ENCODE measurements around the gene SAMD4B.

The SAMD4B gene

GRCh38 chr19:39410831-39411080, 68.5 kb downstream of the SAMD4B start:
- DNase-seq: no peak

- no peak for DNase-seq
Measured at GRCh38 chr19:39411081-39411831, 69.0 kb downstream of the SAMD4B start.

DNA sequence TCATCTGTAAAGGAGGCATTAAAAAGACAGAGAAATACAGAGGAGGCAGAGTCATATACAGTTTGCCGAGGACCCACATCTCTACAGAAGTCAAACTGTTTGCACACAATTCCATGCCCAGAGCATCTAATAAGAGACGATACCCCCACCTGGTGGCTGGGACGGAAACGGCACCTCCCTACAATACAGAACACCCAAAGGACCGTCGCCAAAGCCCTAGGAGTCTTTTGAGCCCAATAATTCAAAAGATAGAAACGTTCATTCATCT, 69.5 kb downstream of the SAMD4B start:
- no peak for DNase-seq

- DNase-seq: peak; percentile 100
Measured at GRCh38 chr19:39412100-39412866, 70.1 kb downstream of the SAMD4B start, which contains the start of gene PLEKHG2. PLEKHG2 (plus strand) TSS chr19:39412669; CDS start chr19:39414087, 1,418 bp downstream.

GRCh38 chr19:39412867-39413271, 70.6 kb downstream of the SAMD4B start:
- no peak for DNase-seq

- peak; percentile 71 for DNase-seq
Measured at GRCh38 chr19:39413272-39413910, 71.2 kb downstream of the SAMD4B start.

DNA sequence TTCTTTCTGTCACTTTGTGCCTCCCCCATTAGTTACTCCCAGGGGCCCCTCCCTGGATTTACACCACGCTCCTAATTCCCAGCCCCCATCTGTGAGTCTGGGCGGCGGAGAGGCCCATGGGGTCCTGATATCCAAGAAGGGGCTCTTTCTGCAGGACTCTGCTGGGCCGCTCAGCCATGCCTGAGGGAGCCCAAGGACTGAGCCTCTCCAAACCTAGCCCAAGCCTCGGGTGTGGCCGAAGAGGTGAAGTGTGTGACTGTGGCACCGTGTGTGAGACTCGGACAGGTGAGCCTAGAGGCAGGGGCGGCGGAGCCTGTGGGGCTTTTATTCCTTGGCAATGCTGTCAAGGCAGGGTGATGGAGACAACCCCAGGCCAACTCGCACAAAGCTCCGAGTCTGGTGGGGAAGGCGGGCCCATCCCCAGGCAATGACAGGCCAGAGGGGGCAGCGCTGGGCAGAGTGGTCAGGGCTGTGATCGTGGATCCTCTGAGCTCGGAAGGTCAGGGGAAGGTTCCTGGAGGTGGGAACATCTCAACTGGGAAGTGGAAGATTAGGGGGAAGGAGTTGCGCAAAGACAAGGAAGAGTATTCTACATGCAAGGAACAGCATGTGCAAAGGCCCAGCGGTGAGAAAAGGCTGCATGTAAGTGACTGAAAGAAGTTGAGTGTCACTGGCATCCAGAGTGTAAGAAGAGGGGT, 71.8 kb downstream of the SAMD4B start:
- DNase-seq: peak; percentile 73

- DNase-seq: no peak
Measured at GRCh38 chr19:39415111-39416046, 73.2 kb downstream of the SAMD4B start.

DNA sequence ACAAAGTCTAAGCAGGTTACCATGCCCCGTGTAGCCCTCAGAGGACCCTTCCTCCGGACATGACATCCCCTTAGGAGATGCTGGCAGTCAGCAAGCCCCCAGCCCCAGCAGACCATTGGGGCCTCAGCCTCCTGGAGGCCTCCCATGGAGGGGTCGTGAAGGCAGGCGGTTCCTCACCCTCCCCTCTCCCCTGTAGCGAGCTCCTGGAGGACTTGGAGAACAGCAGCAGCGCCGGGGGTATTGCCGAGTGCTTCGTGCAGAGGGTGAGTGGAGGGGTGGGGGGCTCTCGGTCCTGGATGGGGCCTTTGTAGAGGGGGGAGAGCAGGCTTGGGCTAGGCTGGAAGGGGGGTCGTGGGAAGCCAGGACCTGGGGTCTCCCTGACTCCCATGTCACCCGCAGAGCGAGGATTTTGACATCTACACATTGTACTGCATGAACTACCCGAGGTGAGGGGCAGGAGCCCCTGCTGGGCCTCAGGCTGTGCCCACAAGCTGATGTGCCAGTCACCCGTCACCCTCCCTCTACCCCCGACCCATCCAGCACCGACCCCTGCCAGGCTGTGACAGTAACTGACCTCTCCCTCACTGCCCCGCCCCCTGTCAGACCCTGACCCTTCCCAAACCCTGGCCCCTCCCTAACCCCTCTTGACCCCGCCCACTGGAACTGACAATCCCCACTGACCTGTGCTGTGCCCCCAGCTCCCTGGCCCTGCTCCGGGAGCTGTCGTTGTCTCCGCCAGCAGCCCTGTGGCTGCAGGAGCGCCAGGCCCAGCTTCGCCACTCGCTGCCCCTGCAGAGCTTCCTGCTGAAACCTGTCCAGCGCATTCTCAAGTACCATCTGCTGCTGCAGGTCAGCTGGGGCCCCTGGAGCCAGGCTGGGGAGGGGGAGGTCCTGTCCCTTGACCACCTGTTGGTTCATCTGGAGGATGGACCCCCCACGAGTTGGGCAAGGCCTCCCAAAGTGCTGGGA, 74.2 kb downstream of the SAMD4B start:
- no peak for DNase-seq

- no peak for DNase-seq
Measured at GRCh38 chr19:39417463-39418181, 75.4 kb downstream of the SAMD4B start.

DNA sequence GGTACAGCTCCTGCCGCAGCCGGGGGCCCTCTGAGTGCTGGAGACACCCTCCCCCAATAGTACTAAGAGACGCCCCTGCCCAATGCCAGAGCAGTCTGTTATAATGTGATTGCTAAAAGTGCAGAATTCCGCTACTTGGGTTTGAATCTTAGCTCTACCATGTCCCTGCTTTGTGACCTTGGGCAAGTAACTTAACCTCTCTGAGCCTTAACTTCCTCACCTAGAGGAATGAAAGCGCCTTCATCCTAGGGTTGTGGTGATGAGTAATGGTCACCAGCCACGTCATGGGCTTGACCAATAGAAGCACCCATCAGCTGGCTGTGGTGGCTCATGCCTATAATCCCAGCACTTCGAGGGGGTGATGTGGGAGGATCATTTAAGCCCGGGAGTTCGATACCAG, 76.8 kb downstream of the SAMD4B start:
- DNase-seq: no peak

GRCh38 chr19:39420769-39421168, 78.5 kb downstream of the SAMD4B start:
- DNase-seq: no peak

- no peak for DNase-seq
Measured at GRCh38 chr19:39422020-39422419, 79.8 kb downstream of the SAMD4B start.

- no peak for DNase-seq
Measured at GRCh38 chr19:39423258-39424086, 81.3 kb downstream of the SAMD4B start.

DNA sequence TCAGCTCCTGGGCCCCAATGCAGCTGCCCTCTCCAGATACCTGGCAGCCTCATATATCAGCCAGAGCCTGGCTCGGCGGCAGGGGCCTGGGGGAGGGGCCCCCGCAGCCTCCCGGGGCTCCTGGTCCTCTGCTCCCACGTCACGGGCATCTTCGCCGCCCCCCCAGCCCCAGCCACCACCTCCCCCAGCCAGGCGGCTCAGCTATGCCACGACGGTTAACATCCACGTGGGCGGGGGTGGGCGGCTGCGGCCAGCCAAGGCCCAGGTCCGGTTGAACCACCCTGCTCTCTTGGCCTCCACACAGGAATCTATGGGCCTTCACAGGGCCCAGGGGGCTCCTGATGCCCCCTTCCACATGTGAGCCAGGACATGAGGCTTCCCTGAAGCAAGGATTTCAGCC, 82.7 kb downstream of the SAMD4B start:
- no peak for DNase-seq

GRCh38 chr19:39425744-39426143, 83.5 kb downstream of the SAMD4B start:
- no peak for DNase-seq

- peak; percentile 34 for DNase-seq
Measured at GRCh38 chr19:39426170-39426569, 83.9 kb downstream of the SAMD4B start.

DNA sequence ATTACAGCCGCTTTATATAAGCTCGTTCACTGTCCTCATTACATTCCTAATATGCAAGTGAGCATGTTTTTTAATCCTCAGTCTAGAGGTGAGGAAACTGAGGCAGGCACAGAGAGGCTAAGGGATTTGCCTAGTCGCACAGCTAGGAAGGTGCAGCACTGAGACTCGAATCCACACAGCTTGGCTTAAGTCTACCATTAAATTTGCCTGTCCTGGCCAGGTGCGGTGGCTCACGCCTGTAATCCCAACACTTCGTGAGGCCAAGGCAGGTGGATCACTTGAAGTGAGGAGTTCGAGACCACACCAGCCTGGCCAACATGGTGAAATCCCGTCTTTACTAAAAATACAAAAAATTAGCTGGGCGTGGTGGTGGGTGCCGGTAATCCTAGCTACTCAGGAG, 85.5 kb downstream of the SAMD4B start:
- no peak for DNase-seq

DNA sequence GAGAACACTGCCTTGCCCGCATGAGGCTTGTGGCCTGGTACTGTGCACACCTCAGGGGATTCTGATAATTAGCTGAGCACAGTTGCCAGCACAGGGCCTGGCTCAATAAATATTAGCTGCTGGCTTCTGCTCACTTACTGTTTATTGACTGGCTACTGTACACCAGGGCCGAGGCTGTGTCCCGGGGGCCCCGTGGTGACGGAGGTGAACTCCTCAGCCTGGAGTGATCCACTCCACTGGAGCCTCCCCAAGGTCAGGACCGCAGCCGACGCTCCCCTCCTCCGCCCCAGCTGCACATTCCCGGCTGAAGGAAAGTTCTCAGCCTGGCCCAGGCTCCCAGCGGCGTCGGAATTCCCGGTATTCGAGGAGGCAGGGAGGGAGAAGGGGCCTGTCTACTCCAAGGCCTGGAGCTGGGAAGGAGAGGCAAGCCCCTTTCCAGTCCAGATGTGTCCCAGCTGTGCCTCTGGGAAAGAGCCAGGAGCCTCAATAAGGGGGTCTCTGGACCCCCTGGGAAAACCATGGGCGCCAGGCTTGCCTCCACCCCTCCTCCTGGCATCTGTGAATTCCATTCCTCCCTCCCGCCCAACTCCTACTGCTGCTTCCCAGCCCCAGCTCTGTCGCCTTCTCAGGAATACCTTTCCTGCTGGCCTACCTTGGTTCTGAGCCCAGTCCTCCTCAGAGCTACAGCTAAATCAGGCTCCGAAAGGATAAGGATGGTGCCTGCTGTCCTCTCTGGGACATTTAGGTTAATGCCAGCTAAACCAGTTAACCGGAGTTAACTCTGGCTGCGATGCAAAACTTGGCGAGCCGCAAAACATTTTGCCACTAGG, 86.3 kb downstream of the SAMD4B start:
- DNase-seq: peak; percentile 61

Measured in retina (tissue), 1 donor.